SK-N-SH (cell line): ENCODE measurements around the gene RNASET2. TPM values are rescaled to one million over a fixed set of nuclear protein-coding genes. Genes with fewer than 3 reads are reported as not detected.

Experiments used
- CTCF ChIA-PET: fragments of 300-600, 350-600 bp; formaldehyde crosslinking; extraction: SDS; loops from one replicate; lab custom pipeline; 2021; lab: Yijun Ruan, JAX
- POLR2A ChIA-PET: fragments of 350-600 bp; sonication (Branson Sonifier 250); formaldehyde crosslinking; extraction: SDS; loops from one replicate; lab custom pipeline; 2020; ENCODE audit warnings: antibody characterized with exemption, inconsistent platforms; lab: Yijun Ruan, JAX
- DNase-seq: peaks from one replicate; pipeline ENCODE4 v3.0.0; 2012
- H2AFZ ChIP-seq: fragments of 200-600 bp; sonication (generic); 2 replicates; pipeline ENCODE4 v1.8.1; 2016; ENCODE audit warnings: antibody characterized with exemption, mild to moderate bottlenecking, low read depth
- H3F3A ChIP-seq: fragments of 200-600 bp; sonication (generic); replicated peaks from 2 replicates; pipeline ENCODE3; 2016; ENCODE audit warnings: antibody characterized with exemption, mild to moderate bottlenecking; ENCODE audit not compliant: insufficient read depth
- H3K27ac ChIP-seq, 2 experiments: fragments of 200-500 bp in 1 of 2; fragments of 200-600 bp in 1 of 2; sonication (Bioruptor generic) in 1 of 2; sonication (generic), shearing (Covaris generic) in 1 of 2; 2 replicates each; pipeline versions ENCODE4 v1.5.1 to v1.6.1; 2014 to 2016; ENCODE audit warnings: low read depth in 2 of 2, inconsistent platforms in 1 of 2, low read length in 1 of 2, mild to moderate bottlenecking in 1 of 2, mixed read lengths in 1 of 2
- H3K27me3 ChIP-seq: fragments of 200-600 bp; sonication (generic), shearing (Covaris generic); 2 replicates; pipeline ENCODE4 v1.6.1; 2016; ENCODE audit warnings: mixed run types; ENCODE audit not compliant: insufficient read depth
- H3K36me3 ChIP-seq, 2 experiments: fragments of 200-500 bp in 1 of 2; fragments of 200-600 bp in 1 of 2; sonication (Bioruptor generic) in 1 of 2; sonication (generic) in 1 of 2; replicated peaks in 1 of 2; 2 replicates each; pipeline versions ENCODE3 to v1.5.1; 2014 to 2016; ENCODE audit warnings: low read length in 1 of 2, mild to moderate bottlenecking in 1 of 2; ENCODE audit not compliant: insufficient read depth in 2 of 2, control insufficient read depth in 1 of 2
- H3K4me1 ChIP-seq, 2 experiments: fragments of 200-500 bp in 1 of 2; fragments of 200-600 bp in 1 of 2; sonication (Bioruptor generic) in 1 of 2; sonication (generic), shearing (Covaris generic) in 1 of 2; 2 replicates each; pipeline versions ENCODE4 v1.5.1 to v1.6.1; 2014 to 2016; ENCODE audit warnings: low read depth in 1 of 2, low read length in 1 of 2, mixed run types in 1 of 2; ENCODE audit not compliant: insufficient read depth in 2 of 2, control insufficient read depth in 1 of 2
- H3K4me2 ChIP-seq: fragments of 200-600 bp; sonication (generic), shearing (Covaris generic); 2 replicates; pipeline ENCODE4 v1.6.1; 2017; ENCODE audit warnings: mixed run types
- H3K4me3 ChIP-seq, 2 experiments: fragments of 200-500 bp in 1 of 2; fragments of 200-600 bp in 1 of 2; sonication (Bioruptor generic) in 1 of 2; sonication (generic), shearing (Covaris generic) in 1 of 2; 2 replicates each; pipeline versions ENCODE4 v1.5.1 to v1.8.1; 2014 to 2016; ENCODE audit warnings: low read depth in 2 of 2, inconsistent platforms in 1 of 2, low read length in 1 of 2, mild to moderate bottlenecking in 1 of 2, mixed read lengths in 1 of 2, moderate library complexity in 1 of 2
- H3K79me2 ChIP-seq: fragments of 200-600 bp; sonication (generic); 2 replicates; pipeline ENCODE4 v1.8.1; 2017; ENCODE audit warnings: mild to moderate bottlenecking; ENCODE audit not compliant: insufficient read depth
- H3K9ac ChIP-seq: fragments of 200-600 bp; sonication (generic); 2 replicates; pipeline ENCODE4 v1.6.1; 2017; ENCODE audit warnings: mixed run types
- H3K9me2 ChIP-seq: fragments of 200-600 bp; sonication (generic); 2 replicates; pipeline ENCODE4 v1.6.1; 2017; ENCODE audit warnings: mixed run types
- H3K9me3 ChIP-seq: fragments of 200-600 bp; sonication (generic); 2 replicates; pipeline ENCODE4 v1.6.1; 2017; ENCODE audit warnings: mixed run types, mild to moderate bottlenecking, moderate library complexity
- H4K20me1 ChIP-seq: fragments of 200-600 bp; sonication (generic); 2 replicates; pipeline ENCODE4 v1.6.1; 2017; ENCODE audit warnings: mild to moderate bottlenecking, mixed run types; ENCODE audit not compliant: insufficient read depth
- CHD2 ChIP-seq: fragments of 150-350 bp; IDR thresholded peaks from 2 replicates; pipeline ENCODE4 v1.6.1; 2018; ENCODE audit warnings: low read length; ENCODE audit not compliant: partially characterized antibody
- CTCF ChIP-seq: fragments of 200-600 bp; sonication (generic); IDR thresholded peaks from 2 replicates; pipeline ENCODE4 v1.6.1; 2017; ENCODE audit warnings: antibody characterized with exemption, mild to moderate bottlenecking, moderate library complexity
- ELF1 ChIP-seq: IDR thresholded peaks from 2 replicates; pipeline ENCODE4 v1.4.0; 2012
- EZH2phosphoT487 ChIP-seq: fragments of 200-600 bp; sonication (generic); IDR thresholded peaks from 2 replicates; pipeline ENCODE4 v1.6.1; 2017; ENCODE audit warnings: low read depth, mixed run types, mild to moderate bottlenecking, antibody characterized with exemption, moderate library complexity, borderline replicate concordance
- FOSL2 ChIP-seq: IDR thresholded peaks from 2 replicates; pipeline ENCODE4 v1.4.0; 2012; ENCODE audit warnings: low read depth, mild to moderate bottlenecking, moderate library complexity, borderline replicate concordance
- GABPA ChIP-seq: IDR thresholded peaks from 2 replicates; pipeline ENCODE4 v1.4.0; 2012; ENCODE audit warnings: low read depth, mild to moderate bottlenecking
- IRF3 ChIP-seq: fragments of 150-350 bp; IDR thresholded peaks from 2 replicates; pipeline ENCODE4 v1.6.1; 2016; ENCODE audit warnings: mild to moderate bottlenecking, low read depth, low read length
- JUND ChIP-seq: IDR thresholded peaks from 2 replicates; pipeline ENCODE4 v1.4.0; 2012
- MAX ChIP-seq: IDR thresholded peaks from 2 replicates; pipeline ENCODE4 v1.4.0; 2012; ENCODE audit warnings: low read depth
- NFIC ChIP-seq: IDR thresholded peaks from 2 replicates; pipeline ENCODE4 v1.4.0; 2012; ENCODE audit warnings: borderline replicate concordance
- PBX3 ChIP-seq: IDR thresholded peaks from 2 replicates; pipeline ENCODE4; 2012
- RAD21 ChIP-seq: IDR thresholded peaks from 2 replicates; pipeline ENCODE4 v1.6.1; 2012; ENCODE audit warnings: mild to moderate bottlenecking, low read length
- RXRA ChIP-seq: IDR thresholded peaks from 2 replicates; pipeline ENCODE4 v1.4.0; 2012; ENCODE audit warnings: low read depth, mild to moderate bottlenecking, borderline replicate concordance
- SIN3A ChIP-seq: IDR thresholded peaks from 2 replicates; pipeline ENCODE4 v1.6.1; 2012; ENCODE audit warnings: low read depth, mild to moderate bottlenecking, low read length, moderate library complexity, borderline replicate concordance
- SMC3 ChIP-seq: IDR thresholded peaks from 2 replicates; pipeline ENCODE4 v1.6.1; 2012; ENCODE audit warnings: low read depth, low read length, improper control_type of control experiment
- TAF1 ChIP-seq: IDR thresholded peaks from 2 replicates; pipeline ENCODE4 v1.6.1; 2012; ENCODE audit warnings: low read depth, mild to moderate bottlenecking, low read length, moderate library complexity, borderline replicate concordance
- TCF12 ChIP-seq: IDR thresholded peaks from 2 replicates; pipeline ENCODE4 v1.4.0; 2012
- USF2 ChIP-seq: fragments of 150-350 bp; IDR thresholded peaks from 2 replicates; pipeline ENCODE4 v1.6.1; 2017; ENCODE audit warnings: antibody characterized with exemption, low read length, low read depth, borderline replicate concordance
- YY1 ChIP-seq: IDR thresholded peaks from 2 replicates; pipeline ENCODE4 v1.4.0; 2012; ENCODE audit warnings: low read depth, mild to moderate bottlenecking
- WGBS: methylation state at CpG from one replicate; pipeline ENCODE4 v1.1.6; 2017; ENCODE audit warnings: low lambda C conversion rate; 5-methylcytosine and 5-hydroxymethylcytosine counted together
- polyA plus RNA-seq, 3 experiments: library from polyadenylated mRNA; depleted of rRNA; stranded (reverse); fragments of >200 nt; gene quantifications; 2 replicates each; pipeline ENCODE4 v1.2.3, GENCODE V29; 2012

RNASET2 gene
- polyA plus RNA-seq, 1 of the 3 experiments (the other 2 are of a cell fraction), result 59.2 TPM

- no peak overlapping the region for H3K4me3 ChIP-seq
- CTCF ChIA-PET, result interaction anchor here (1.4 to 2.3 kb wide), 2 partner anchors 23 to 157 kb away, joined by 3 to 8 read pairs; no protein-coding TSS in a partner anchor
Measured at GRCh38 chr6:166932616-166933015, 23.7 kb downstream of the RNASET2 start.

GRCh38 chr6:166932116-166932515, 24.2 kb downstream of the RNASET2 start:
- POLR2A ChIA-PET, result no interaction called here
- TF ChIP-seq EZH2phosphoT487 (no peak), USF2 (no peak), ELF1 (no peak), YY1 (no peak), TAF1 (no peak), CHD2 (no peak), SIN3A (no peak), TCF12 (no peak), CTCF (no peak), GABPA (no peak), IRF3 (no peak), NFIC (no peak), PBX3 (no peak), FOSL2 (no peak), RXRA (no peak), MAX (no peak), RAD21 (no peak), SMC3 (no peak)

More at GRCh38 chr6:166932616-166933015, 23.7 kb downstream of the RNASET2 start:
- Histone ChIP-seq H2AFZ (no peak overlapping the region), H3K9me2 (no peaks in the 10 kb centered on the region), H4K20me1 (no peaks in the 10 kb centered on the region), H3K36me3 (peaks cover 5 to 6% of the 10 kb centered on the region in 2 experiments), H3K4me1 (peaks cover 0 to 24% of the 10 kb centered on the region in 2 experiments; a peak in 1 of 4 replicates), H3K9me3 (no peaks in the 10 kb centered on the region), H3K27ac (no peak overlapping the region)
- DNase-seq, result no peak
- POLR2A ChIA-PET, result no interaction called here
- TF ChIP-seq SIN3A (no peak), ELF1 (no peak), JUND (no peak), YY1 (no peak), SMC3 (no peak), MAX (no peak), RAD21 (no peak)
- TF ChIP-seq, all 33 proteins: peak for 0
- no peak overlapping the region for H3K4me2 ChIP-seq
- WGBS, result 93% methylated on average over 10 of the region's 10 CpGs
- no peaks in the 10 kb centered on the region for H3K79me2 ChIP-seq
- H3F3A ChIP-seq, result no peaks in the 10 kb centered on the region
- no peaks in the 10 kb centered on the region for H3K27me3 ChIP-seq
- no peak overlapping the region for H3K9ac ChIP-seq

More at GRCh38 chr6:166932116-166932515, 24.2 kb downstream of the RNASET2 start:
- Histone ChIP-seq H4K20me1 (no peaks in the 10 kb centered on the region), H3K27ac (no peak overlapping the region), H3K27me3 (no peaks in the 10 kb centered on the region), H2AFZ (no peak overlapping the region), H3K4me2 (no peak overlapping the region), H3K36me3 (peaks cover under 1 to 5% of the 10 kb centered on the region in 2 experiments), H3K4me3 (no peak overlapping the region), H3K9ac (no peak overlapping the region), H3K79me2 (no peaks in the 10 kb centered on the region), H3K9me3 (no peaks in the 10 kb centered on the region), H3K4me1 (peaks cover 0 to 28% of the 10 kb centered on the region in 2 experiments; a peak in 1 of 4 replicates), H3K9me2 (no peaks in the 10 kb centered on the region), H3F3A (no peaks in the 10 kb centered on the region)
- no peak for DNase-seq
- CTCF ChIA-PET, result interaction anchor here (0.6 to 2.3 kb wide), 4 partner anchors 24 to 157 kb away, joined by 3 to 8 read pairs (median 3); no protein-coding TSS in a partner anchor
- WGBS, result 78% methylated on average over 2 of the region's 6 CpGs
